GM21360 (cell line): ENCODE measurements around the gene CCDC102B.
"Not testable (repeated sequence)": the region's sequence is repeated elsewhere in the genome, so short reads cannot be mapped to it uniquely, and the experiment has no call there.

Source experiments
- ATAC-seq: cut with Tn5 transposase; IDR thresholded peaks from one replicate; pipeline ENCODE4 v1.9.1; 2021; ENCODE audit warnings: mild to moderate bottlenecking, moderate library complexity; ENCODE audit not compliant: unreplicated experiment

The CCDC102B gene

DNA sequence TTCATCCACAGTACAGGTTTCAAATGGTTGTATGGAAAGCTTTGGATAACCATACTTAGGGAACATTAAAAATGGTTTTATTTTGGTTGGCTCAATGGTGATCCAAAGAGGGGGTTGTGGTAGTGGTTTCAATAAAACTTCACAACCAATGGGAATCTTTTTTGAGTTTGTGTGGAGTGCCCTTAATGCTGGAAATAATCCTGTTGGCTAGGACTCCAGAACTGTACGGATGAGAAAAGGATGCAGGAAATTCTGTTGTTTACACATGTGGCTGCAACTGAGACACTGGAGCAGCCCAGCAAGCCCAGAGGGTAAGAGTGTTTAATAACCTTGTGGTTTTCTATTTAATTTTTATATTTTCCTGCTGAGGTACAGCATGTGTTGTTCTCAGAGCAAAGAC, at the start of gene CCDC102B:
Gene CCDC102B (plus strand): TSS at position 210 of the 400 bp plus-strand sequence. CDS start 38,684 bp downstream, outside the sequence.
- ATAC-seq = no peak

DNA sequence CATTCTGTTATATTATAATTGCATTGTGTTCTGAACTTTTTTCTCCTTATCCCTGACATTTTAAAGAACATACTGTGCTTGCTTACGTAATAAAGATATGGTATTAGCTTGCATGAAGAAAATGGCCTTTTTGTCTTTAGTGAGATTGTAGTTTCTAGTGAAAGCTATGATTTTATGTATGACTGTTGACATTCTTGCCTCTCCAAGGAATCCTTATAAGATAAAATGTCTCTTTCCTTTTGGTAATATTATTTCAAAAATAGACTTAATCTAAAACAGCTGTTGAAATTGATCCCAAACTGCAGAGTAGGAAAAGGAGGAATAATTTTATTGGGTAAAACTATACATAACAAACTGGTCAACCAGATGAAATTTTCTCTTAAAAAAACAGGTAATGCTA, 40.8 kb upstream of the CCDC102B start:
- ATAC-seq = no peak

DNA sequence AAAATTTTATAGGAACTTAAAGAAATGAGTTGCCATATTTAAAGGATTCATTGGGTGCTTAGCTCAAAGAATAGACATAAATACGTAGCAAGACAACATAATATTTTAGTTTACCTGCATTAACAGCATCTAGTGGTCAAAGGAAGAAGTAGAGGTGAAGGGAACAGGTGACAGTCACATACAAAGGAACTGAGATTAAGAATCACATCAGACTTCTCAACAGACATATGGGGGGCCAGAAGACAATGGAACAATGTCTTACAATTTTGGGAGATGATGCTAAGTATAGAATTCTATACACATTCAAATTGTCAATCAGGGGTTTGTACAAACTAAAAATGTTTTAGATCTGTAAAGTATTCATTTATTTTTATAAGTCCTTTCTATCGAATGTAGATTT, 38.6 kb upstream of the CCDC102B start:
- ATAC-seq = no peak

DNA sequence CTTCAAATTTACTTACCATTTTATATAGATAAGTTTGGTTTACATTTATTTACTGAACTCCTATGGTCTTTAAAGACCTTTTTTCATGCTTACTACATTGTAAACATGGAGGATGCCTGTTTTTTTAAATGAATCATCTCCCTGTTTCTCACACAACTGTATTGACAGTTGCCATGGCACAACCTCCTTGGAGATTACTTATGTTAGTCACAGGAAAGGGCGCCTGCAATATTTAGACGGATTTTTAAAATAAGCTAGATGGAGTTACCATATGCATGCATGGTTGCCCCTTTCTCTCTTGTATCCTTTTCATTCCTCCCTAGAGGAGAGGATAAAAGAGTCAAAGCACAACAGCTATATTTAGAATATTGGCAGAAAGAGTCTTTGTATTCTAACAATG, 34.8 kb upstream of the CCDC102B start:
- ATAC-seq = no peak

DNA sequence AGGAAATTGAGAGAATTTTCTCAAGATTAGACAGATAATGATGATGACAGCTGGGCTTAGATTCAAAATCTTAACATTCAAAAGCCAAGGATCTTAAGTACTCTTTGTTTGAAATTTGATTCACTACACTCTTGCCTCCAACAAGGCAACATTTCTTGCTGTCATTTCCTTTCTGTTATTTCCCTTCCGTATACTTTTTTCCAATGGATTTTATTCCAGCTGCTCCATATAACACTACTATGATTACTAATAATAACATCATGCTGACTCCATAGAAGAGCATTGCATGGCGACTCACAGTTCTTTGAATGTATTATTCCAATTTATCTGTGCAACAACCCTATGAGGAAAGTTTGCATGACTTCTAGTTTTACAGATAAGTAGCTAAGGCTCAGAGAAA, 33.9 kb upstream of the CCDC102B start:
- ATAC-seq = no peak

DNA sequence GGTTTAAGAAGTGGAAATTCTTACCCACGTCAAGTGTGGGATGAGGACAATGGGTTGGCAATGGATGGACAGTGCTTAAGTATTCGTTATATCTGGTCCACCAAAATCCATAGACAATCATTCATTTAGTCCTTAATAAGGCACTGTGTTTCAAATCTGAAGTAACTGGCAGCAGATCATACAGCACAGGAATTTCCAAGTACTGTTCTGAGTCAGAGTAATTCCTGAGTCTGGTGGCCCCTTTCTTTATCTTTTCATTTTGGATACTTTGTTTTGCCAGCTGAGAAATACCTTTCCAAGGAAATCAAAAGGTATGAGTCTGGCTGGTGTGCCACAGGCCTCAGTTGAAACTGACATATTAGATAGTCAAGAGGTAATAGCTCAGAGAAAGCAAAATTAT, 31.4 kb upstream of the CCDC102B start:
- ATAC-seq = no peak

DNA sequence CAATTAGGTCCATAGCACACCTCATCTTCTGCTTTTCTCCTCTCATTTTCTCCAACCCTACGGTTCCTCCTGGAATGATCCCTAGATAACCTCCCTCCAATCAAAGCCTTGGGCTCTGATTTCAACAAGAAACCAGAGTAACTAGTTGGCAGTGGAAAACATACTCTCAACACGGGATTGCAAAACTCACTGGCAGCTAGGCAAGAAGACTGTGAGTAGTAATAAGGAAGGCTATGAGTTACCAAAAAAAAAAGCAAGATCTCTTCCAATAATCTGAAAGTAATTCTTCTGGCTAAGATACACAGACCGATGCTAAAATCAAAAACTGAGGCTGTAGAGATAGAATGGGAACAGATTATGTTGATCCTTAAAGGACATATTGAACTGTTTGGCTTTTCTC, 28.4 kb upstream of the CCDC102B start:
- ATAC-seq = no peak

DNA sequence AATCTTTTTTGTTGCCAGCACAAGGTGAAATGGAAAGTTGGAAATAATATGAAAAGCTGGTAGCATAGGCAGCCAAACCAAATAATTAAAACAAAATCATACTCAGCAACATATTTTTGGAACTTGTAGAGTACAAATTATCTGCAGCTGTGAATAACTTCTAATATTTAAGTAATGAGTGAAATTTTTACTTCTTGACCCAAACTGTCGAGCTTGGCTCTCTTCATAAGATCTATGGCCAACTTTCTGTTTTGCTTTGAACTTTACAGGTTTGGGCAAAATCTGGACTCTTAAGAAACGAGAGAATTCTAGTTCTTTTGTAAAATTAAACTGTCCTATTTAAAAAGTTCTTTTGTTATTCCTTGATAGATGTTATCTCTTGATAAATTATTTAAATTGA, 25.6 kb upstream of the CCDC102B start:
- ATAC-seq = no peak

DNA sequence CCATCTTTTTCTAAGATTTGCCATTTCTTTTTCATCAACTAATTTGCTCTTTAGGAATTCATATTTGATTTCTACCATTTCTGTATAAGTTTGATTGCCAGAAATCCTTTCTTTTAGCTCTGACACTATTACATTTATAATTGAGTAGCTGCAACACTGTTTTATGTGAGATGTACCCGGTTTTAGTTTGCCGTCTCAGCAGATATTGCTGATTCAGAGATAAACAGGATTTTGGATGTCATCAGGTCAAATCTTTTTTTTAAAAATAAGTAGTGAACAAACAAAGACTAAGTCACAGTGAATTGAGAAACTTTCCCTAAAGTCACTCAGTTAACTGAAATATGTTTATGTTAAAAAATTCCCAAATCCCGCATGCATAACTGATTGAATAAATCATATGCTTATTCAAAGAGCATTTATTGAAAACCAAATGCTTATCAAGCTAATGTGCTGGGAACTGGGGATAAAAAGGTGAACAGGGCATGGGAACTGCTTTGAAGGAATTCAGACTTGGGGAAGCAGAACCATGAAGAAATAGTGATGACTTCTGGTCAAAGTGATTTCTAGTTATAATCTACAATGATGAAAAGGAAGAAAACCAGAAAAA, 19.5 kb upstream of the CCDC102B start:
- ATAC-seq = no peak

DNA sequence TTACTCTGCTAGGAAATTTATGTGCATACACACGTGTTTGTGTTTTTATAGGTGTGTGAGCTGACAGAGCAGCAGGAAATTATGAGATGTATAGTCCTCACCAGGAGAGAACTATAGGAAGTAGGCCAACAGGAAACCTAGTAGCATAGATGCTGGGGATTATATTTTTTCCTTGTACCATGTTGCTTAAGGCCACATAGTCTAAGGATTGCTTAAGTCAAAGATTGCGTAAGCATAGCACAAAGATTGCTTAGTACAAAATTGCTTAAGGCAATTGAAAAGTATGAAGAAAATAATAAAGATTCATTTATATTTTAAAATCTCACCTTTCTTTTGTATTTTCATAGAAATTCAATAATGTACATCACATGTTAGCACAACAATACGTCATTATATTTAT, 18.7 kb upstream of the CCDC102B start:
- no peak for ATAC-seq

DNA sequence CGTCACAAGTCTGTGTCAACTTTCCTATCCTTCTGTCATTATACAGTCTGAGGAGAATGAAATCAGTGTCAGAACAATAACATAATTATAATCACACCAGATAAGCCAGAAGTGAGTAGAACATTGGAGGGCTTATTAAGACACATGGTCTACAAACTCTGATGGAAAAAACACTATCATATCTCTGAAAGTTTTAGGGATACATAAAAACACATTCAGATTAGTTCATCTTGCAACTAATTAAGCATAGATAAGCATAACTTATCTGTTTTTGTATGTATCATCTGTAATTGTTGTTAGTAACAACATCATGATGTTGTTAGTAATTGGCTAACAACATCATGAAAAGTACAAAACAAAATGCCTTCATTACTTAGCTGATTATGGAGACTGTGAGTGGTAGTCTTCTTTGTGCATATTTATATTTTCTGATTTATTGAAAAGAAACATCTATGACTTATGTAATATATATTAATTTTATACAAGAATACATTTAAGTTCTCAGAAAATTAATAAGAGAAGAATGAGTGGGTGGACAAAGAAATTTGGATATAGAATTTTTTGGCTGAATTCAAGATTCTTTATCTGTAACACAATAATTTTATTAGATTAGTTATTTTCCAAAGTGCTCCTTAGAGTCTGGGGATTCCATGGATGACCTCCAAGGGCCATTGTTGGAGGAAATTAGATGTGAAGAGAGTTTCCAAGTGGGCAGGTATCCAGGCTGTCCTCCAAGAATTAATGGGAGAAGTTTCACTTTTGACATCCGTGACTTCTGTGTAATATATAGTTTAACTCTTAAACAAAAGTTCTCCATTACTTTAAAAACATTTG, 16.9 kb upstream of the CCDC102B start:
- ATAC-seq = no peak

DNA sequence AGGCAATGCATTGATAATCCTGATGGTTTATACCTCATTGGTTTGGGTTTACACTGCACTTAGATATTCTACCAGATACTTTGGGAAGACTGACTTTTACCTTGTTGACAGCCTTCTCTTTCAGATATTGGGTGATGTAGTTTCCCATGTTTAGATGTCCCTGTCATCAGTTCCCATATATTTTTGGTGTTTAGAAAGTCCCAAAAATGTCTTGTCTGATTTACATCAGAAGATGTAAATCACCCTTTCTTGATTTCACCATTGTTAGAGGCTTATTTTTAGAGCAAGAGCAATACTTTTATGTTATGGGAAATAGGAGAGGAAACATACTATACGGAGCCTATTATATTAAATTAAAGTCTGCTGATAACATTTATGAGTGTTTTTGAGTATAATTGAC, 14.4 kb upstream of the CCDC102B start:
- no peak for ATAC-seq

DNA sequence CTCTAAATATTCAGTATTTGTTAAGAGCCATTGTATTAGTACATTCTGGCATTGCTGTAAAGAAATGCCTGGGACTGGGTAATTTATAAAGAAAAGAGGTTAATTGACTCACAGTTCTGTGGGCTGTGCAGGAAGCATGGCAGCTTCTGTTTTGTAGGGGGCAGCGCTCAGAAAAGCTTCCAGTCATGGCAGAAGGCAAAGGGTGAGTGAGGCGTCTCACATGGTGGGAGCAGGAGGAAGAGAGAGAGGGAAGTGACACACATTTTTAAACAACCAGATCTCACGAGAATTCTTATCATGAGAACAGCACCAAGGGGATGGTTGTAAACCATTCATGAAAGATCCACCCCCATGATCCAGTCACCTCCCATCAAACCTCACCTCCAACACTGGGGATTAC, 13.8 kb upstream of the CCDC102B start:
- ATAC-seq = no peak

DNA sequence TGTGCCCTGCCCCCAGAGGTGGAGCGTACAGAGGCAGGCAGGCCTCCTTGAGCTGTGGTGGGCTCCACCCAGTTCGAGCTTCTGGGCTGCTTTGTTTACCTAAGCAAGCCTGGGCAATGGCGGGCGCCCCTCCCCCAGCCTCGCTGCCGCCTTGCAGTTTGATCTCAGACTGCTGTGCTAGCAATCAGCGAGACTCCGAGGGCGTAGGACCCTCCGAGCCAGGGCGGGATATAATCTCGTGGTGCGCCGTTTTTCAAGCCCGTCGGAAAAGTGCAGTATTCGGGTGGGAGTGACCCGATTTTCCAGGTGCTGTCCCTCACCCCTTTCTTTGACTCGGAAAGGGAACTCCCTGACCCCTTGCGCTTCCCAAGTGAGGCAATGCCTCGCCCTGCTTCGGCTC, 7.6 kb upstream of the CCDC102B start:
- ATAC-seq = not testable (repeated sequence)

DNA sequence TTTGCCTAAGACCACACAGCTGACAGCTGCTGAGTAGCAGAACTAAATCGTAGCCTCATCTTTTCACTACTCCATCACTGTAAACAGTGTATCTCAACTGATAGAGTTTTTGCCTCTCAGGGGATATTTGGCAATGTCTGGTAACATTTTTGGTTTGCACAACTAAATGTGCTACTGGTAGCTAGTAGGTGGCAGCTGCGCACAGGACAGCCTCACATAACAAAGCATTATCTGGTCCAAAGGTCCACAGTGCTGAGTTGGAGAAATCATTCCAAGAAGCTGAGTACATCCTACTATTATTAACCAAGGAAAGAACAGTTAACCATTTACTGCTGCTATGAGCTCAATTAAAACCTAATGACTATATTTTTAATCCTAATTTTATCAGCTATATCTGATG, 6.1 kb upstream of the CCDC102B start:
- no peak for ATAC-seq

DNA sequence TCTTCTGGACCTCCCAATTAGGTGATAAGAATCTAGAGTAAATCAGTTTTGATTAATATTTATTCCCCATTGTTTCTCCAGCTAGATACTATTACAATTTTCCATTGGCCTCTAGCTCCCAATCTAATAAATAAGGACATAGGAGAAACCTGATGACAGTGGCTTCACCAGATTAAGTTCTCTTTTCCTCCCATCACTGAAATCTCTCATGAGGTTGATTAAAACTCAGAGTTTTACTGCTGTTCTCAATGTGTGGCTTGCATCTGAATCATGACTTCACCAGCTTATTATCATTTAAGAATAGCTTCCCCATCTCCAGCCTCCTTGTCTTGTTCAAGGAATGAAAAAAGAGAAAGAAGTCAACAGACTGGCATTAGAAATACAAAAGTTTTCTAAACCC, 3.9 kb upstream of the CCDC102B start:
- no peak for ATAC-seq

DNA sequence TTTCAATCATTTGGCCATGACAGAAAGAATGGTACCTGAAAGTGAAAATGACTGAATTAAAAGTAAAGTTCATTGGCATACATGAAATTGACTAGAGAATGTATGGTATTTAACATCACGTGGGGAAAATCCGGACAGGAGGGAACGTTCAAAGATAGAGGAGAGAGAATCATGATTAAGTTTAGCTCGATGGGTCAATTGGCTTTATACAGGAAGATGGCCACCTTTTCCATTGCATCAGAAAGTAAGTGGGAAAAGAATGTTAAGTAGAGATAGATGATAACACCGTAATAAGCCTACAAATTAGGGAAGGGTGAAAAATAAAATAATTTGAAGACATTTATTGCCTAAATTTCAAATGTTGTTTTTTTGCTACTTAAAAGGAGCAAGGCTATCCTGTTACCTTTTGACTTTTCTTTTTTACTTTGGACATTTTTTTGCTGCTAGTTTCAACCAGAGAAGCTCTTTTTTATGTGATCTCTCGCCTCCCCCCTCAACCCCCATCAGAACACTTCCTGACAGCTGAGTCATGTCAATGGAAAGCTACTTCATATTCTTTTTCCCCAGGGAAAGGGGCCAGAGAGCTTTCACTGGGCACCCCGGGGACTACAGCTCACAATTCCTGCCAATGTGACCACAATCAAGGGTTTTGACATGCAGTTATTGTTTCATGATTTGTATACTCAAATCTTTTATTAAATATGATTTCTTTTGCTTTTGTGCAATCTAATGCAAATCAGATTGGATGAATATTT, 767 bp upstream of the CCDC102B start:
- ATAC-seq = no peak

DNA sequence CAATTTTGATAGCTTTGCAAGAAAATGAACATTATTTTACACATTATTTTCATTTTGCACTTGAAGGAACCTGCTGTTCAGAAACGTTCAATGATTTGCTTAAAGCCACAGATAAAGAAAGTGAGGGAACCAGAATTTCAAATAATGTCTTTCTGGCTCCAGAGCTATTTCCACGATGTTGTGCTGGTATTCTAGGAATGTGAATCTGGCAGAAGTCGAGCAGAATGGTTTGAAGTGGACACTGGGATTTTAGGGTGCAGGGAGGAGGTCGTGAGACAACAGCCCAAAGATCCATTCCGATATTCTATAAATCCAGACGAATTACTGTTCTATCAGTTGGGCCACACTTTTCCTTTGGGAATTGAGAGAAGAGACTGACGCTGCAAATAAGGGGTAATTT, 2.2 kb downstream of the CCDC102B start:
- ATAC-seq = no peak

DNA sequence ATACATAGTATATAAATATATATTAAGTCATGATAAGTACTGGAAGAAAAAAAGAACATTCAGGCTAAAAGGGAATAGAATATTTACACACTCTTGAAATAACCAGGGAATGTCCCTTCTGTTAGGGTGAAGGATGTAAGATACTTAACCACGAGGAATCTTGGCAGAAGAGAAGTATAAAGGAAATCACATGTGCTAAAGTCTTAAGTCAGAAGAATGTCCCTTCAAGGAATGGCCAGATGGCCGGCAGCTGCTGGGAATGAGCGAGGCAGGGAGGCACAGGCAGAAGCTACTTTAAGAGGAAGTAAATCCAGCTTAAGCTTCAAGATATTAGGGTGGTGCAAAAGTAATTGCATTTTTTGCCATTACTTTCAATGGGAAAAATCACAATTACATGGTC, 5.5 kb downstream of the CCDC102B start:
- no peak for ATAC-seq

DNA sequence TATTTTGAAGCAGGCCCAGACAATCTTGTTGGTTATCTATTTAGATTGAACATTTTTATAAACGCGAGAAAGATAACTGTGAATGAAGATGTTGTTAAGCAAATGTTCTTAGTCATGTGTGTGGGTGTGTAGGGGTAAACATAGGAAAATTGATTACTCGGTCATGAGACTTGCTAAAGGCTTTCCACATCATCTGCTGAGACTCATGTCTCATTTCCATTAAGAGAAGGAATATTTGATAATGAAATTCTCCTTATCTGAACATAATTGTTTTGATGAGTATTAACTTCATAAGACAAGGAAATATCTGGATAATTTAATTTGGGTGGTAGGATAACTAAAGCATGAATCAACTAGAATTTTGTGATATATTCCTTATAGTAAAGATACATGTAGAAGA, 19.7 kb downstream of the CCDC102B start:
- no peak for ATAC-seq

DNA sequence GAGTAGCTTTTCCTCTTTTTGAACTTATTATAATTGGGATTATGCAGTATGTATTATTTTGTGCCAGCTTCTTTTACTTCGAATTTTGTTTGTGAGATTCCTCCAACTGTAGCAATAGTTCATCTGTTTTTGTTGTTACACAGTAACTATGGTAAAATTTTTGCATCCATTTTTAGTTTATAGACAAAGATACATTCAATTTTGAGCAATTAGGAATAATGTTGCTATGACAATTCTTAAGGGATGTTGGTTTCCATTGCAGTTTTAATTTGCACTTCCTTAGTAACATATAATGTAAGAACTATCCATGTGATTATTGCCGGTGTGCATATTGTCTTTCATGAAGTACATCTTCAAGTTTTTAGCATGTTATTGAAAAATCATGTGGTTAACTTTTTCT, 20.7 kb downstream of the CCDC102B start:
- ATAC-seq = no peak

DNA sequence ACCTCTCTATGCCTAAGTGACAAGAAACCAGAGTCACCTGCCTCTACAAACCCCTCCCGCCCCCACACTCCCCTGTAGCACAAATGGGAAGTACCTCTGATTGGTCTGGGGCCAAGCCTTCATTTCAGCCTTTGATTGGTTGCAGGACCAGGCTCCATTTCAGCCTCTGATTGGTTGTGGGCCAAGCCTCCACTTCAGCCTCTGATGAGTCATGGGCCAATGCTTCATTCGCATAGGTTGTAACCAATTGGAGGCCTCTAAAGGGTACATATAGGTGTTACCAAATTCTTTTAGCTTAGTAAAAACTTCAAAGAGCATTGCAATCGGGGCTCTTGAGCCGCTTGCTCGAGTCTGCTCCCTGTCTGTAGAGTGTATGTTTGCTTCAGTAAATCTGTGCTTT, 25.0 kb downstream of the CCDC102B start:
- no peak for ATAC-seq
